Left ventricle myocardium inferior (tissue), 1 donor: ENCODE data around the gene SEPTIN1. TPM values are rescaled to one million over a fixed set of nuclear protein-coding genes. Genes with fewer than 3 reads are reported as not detected.
"Not testable (repeated sequence)": the region's sequence is repeated elsewhere in the genome, so short reads cannot be mapped to it uniquely, and the experiment has no call there.

Experiments
- DNase-seq: peaks from one replicate; pipeline ENCODE4 v3.0.0-alpha.2; 2020
- H3K27ac ChIP-seq: fragments of 200-600 bp; replicated peaks from 2 replicates; pipeline ENCODE4 v1.8.0; 2021
- H3K27me3 ChIP-seq: fragments of 200-600 bp; 2 replicates; pipeline ENCODE4 v1.8.0; 2021; ENCODE audit warnings: low read depth
- H3K36me3 ChIP-seq: fragments of 200-600 bp; 2 replicates; pipeline ENCODE4 v1.8.0; 2021
- H3K4me1 ChIP-seq: fragments of 200-600 bp; 2 replicates; pipeline ENCODE4 v1.8.0; 2021
- H3K4me3 ChIP-seq: fragments of 200-600 bp; 2 replicates; pipeline ENCODE4 v1.8.0; 2021; ENCODE audit warnings: mild to moderate bottlenecking, moderate library complexity
- H3K9me3 ChIP-seq: fragments of 200-600 bp; replicated peaks from 2 replicates; pipeline ENCODE4 v1.8.0; 2021
- intact Hi-C: fragments of 100-400 bp; cut with micrococcal nuclease; formaldehyde crosslinking; loops from one replicate; pipeline ENCODE4 v1.11.0; 2022
- total RNA-seq: library from RNA; stranded (reverse); fragmentation: NEBNext Ultra II Directional; extraction: Animal tissue kit (Norgen Biotek cat#: 25700); gene quantifications from one replicate; pipeline ENCODE4 v1.2.1, GENCODE V29; 2021
- TF ChIP-seq, protein P1 (sequence below): fragments of 200-600 bp; IDR thresholded peaks from 2 replicates; pipeline ENCODE4 v1.8.0; 2021; ENCODE audit warnings: antibody characterized with exemption, mild to moderate bottlenecking, borderline replicate concordance
- donor health status: DM: no; HTN: yes; CAD: no; lungs with severe emphysema.

The SEPTIN1 gene
- total RNA-seq, 1 donor from 2014 or later: 1.3 TPM

DNA sequence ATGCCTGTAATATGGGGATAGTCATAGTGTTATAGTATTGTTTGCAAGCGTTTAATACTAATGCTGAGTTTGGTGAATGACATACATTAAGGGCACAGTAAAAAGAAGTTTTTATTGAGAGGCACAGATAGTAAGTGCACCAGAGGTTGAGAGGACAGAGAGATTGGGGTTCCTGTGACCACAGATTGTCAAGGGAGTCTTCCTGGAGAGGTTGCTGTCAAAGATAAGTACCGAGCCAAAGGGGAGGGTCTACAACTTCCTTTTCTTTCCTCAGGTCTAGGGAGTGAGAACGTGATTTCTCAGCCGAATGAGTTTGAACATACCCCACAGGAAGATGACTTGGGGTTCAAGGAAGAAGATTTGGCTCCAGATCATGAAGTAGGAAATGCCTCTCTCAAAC is 14.7 kb upstream of the SEPTIN1 start:
- no peak for DNase-seq
- intact Hi-C loops: no loop called here
- peaks cover 47% of the 10 kb centered on the region for H3K4me1 ChIP-seq
- no peaks in the 10 kb centered on the region for H3K9me3 ChIP-seq
- H3K36me3 ChIP-seq: peaks cover 15% of the 10 kb centered on the region
- no peaks in the 10 kb centered on the region for H3K27me3 ChIP-seq
- no peak overlapping the region for H3K4me3 ChIP-seq
- TF ChIP-seq, protein P1, sequence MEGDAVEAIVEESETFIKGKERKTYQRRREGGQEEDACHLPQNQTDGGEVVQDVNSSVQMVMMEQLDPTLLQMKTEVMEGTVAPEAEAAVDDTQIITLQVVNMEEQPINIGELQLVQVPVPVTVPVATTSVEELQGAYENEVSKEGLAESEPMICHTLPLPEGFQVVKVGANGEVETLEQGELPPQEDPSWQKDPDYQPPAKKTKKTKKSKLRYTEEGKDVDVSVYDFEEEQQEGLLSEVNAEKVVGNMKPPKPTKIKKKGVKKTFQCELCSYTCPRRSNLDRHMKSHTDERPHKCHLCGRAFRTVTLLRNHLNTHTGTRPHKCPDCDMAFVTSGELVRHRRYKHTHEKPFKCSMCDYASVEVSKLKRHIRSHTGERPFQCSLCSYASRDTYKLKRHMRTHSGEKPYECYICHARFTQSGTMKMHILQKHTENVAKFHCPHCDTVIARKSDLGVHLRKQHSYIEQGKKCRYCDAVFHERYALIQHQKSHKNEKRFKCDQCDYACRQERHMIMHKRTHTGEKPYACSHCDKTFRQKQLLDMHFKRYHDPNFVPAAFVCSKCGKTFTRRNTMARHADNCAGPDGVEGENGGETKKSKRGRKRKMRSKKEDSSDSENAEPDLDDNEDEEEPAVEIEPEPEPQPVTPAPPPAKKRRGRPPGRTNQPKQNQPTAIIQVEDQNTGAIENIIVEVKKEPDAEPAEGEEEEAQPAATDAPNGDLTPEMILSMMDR: no peak
- no peak overlapping the region for H3K27ac ChIP-seq

DNA sequence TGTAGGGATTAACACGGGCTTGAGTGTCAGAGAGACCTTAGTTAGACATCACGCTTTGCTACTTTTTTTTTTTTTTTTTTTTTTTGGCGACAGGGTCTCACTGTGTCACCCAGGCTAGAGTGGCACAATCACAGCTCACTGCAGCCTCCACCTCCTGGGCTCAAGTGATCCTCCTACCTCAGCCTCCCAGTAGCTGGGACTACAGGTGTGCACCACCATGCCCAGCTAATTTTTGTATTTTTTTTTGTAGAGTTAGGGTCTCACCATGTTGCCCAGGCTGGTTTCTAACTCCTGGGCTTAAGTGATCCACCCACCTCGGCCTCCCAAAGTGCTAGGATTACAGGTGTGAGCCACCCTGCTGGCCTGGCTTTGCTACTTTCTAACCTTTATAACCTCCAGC is 14.3 kb upstream of the SEPTIN1 start:
- DNase-seq, H3K27me3 ChIP-seq, H3K9me3 ChIP-seq, intact Hi-C loops: not testable (repeated sequence)
- Histone ChIP-seq H3K27ac (peak overlapping the region; percentile 92), H3K4me1 (peaks cover 47% of the 10 kb centered on the region), H3K36me3 (peaks cover 15% of the 10 kb centered on the region), H3K4me3 (peak overlapping the region; percentile 94)

DNA sequence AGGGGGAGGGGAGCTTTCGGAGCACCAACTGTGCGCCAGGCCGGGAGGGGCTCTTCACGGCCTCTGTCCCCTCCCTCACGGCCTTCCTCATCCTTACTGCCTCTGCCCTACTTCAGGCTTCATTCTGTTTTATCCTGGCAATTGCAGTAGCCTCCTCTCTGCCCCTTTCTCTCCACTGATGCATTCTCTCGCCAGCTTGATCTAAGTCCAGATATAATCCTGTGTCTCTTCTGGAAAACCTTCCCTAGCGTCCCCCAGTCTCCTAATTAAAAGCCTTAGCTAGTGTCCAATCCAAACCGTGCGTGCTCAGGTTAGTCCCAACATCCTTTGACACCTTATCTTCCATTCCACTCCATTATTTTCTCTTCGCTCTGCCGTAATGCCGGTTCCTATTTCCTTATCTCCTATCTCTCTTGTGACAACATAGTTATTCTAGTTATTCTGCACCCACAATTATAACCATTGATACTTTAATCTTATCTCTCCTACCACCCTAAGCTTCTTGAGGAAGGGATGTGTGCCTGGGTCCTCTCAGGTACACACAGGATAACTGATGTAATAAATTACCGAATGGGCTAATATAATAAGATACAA is 13.7 kb upstream of the SEPTIN1 start:
- no peak for DNase-seq
- Histone ChIP-seq H3K36me3 (peaks cover 15% of the 10 kb centered on the region), H3K9me3 (no peaks in the 10 kb centered on the region), H3K4me3 (peak overlapping the region; percentile 94), H3K27ac (peak overlapping the region; percentile 92), H3K27me3 (no peaks in the 10 kb centered on the region), H3K4me1 (peaks cover 45% of the 10 kb centered on the region)
- intact Hi-C loops: no loop called here
- TF ChIP-seq, protein P1: no peak

GRCh38 chr16:30395155-30395991 is 13.0 kb upstream of the SEPTIN1 start, which contains the start of gene ZNF48:
ZNF48 (plus strand) TSS chr16:30395420; CDS start chr16:30395795, 375 bp downstream.
- Histone ChIP-seq H3K36me3 (peaks cover 15% of the 10 kb centered on the region), H3K27me3 (no peaks in the 10 kb centered on the region), H3K4me1 (peaks cover 37% of the 10 kb centered on the region), H3K4me3 (peak within 1 kb of the TSS; percentile 94), H3K27ac (peak within 1 kb of the TSS; percentile 92), H3K9me3 (no peaks in the 10 kb centered on the region)
- TF ChIP-seq, protein P1: peak; percentile 49
- peak; percentile 88 for DNase-seq
- intact Hi-C loops: no loop called here

DNA sequence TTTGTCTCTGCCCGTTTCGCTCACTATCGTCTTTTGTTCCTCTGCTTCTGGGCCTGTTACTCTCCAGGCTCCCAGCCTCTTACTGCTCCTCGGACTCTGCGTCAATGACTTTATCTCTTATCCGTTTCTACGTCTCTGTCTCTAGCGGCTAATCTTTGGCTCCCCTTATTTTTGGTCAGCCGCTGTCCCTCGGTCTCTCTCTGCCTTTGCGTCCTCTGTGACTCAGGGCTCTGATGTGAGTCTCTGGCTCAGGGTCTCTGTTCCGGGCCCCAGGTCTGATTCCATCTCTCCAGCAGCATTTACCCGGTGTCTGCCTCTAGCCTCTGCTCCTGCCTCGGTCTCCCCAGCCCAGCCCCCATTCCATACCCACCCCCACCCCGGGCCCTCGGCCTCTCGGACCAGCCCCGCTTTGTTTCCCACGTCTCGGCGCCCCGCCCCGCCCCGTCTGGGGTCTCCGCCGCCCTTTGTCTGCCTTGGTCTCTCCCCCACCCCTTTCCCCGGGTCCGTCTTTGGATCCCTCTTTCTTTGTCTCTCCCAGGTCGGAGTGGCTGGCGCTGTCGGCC is 12.3 kb upstream of the SEPTIN1 start:
- intact Hi-C loops: no loop called here
- Histone ChIP-seq H3K27me3 (no peaks in the 10 kb centered on the region), H3K9me3 (no peaks in the 10 kb centered on the region), H3K4me3 (peak overlapping the region; percentile 94), H3K27ac (peak overlapping the region; percentile 92), H3K4me1 (peaks cover 30% of the 10 kb centered on the region), H3K36me3 (peaks cover 15% of the 10 kb centered on the region)
- TF ChIP-seq, protein P1: no peak
- no peak for DNase-seq

DNA sequence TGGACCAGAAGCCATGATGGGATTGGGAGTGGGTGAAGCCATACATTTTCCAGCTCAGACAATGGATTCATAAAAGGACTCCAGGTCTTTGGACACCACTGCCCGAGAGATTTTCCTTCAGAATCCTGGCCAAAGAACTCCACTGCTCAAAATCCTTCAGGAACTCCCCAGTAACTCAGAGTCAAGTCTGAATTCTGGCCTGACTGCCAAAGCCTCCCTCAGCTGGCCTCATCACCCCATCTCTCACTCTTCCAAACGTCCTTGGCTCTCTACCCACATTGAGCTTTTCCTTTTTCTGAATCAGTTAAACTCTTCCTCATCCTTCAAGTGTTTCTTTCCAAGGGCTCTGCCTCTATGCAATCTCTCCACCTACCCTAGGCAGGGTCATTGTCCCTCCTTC is 1.2 kb upstream of the SEPTIN1 start:
- Histone ChIP-seq H3K27me3 (no peaks in the 10 kb centered on the region), H3K4me1 (peaks cover 11% of the 10 kb centered on the region), H3K9me3 (no peaks in the 10 kb centered on the region), H3K27ac (no peak overlapping the region), H3K36me3 (no peaks in the 10 kb centered on the region), H3K4me3 (no peak overlapping the region)
- no peak for DNase-seq
- intact Hi-C loops: no loop called here
- TF ChIP-seq, protein P1: no peak
